Activated naive CD4-positive, alpha-beta T cell treated with anti-CD3 and anti-CD28 coated beads for 36 hours (primary cell): ENCODE results near the gene SLC2A9. TPM values are rescaled to one million over a fixed set of nuclear protein-coding genes. Genes with fewer than 3 reads are reported as not detected.

Experiments
- CTCF ChIA-PET: fragments of 350-600 bp; sonication (Branson Sonifier 250); formaldehyde crosslinking; loops from one replicate; lab custom pipeline; 2021; ENCODE audit warnings: antibody characterized with exemption; lab: Charles Lee
- DNase-seq: peaks from one replicate; pipeline ENCODE4 v3.0.0-alpha.2; 2020
- H3K27ac Mint-ChIP-seq: one replicate; pipeline ENCODE4 v1.8.0; 2021; ENCODE audit warnings: mild to moderate bottlenecking, mixed read lengths
- H3K27me3 Mint-ChIP-seq: one replicate; pipeline ENCODE4 v1.8.0; 2021; ENCODE audit warnings: low read depth, mixed read lengths
- H3K36me3 Mint-ChIP-seq: one replicate; pipeline ENCODE4 v1.8.0; 2021; ENCODE audit warnings: low read depth, mixed read lengths
- H3K4me1 Mint-ChIP-seq: one replicate; pipeline ENCODE4 v1.8.0; 2021; ENCODE audit warnings: low read depth, mixed read lengths
- H3K4me3 Mint-ChIP-seq: one replicate; pipeline ENCODE4 v1.8.0; 2021; ENCODE audit warnings: mild to moderate bottlenecking, moderate library complexity, mixed read lengths
- H3K9me3 Mint-ChIP-seq: one replicate; pipeline ENCODE4 v1.8.0; 2021; ENCODE audit warnings: mixed read lengths
- intact Hi-C: fragments of 100-400 bp; cut with micrococcal nuclease; formaldehyde crosslinking; loops from one replicate; pipeline ENCODE4 v1.15.1; 2023
- total RNA-seq, 2 experiments: library from RNA; stranded (reverse); gene quantifications; one replicate each; pipeline ENCODE4 v1.2.3, GENCODE V29; 2021

The SLC2A9 gene
- total RNA-seq, 2 experiments from 2014 or later: 0.43 to 0.86 TPM

DNA sequence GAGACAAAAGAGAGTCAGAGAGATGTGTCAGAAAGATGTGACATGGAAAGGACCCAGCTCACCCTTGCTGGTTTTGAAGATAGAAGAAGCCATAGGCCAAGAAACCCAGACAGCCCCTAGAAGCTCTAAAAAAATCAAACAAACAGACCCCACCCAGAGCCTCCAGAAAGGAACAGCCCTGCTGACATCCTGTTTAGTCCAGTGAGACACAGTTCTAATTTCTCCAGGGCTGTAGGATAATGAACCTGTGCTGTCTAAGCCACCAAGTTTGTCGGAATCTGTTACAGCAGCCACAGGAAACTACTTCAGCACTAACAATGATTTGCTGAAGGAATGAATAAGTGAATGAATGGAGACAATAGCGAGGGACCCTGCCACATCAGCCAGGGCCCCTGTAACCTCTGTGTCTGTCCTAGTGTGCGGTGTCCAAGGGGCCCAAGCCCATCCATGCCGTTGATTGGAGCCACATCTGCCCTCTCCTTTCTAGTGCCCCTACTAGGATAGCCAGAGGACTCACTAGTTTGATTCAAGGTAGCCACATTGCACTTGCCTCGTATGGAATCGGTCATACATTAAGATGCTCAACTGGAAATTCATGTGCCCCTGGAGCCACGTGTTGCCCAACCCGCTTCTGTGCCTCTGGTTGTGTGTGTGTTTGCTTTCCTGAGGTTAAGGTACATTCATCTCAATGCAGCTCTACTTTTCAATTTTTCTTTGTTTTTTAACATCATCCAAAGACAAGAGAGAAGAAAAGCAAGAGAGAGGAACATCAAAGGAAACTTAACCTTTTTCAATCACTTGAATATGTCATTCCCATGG, 32.5 kb upstream of the SLC2A9 start:
- no peak for DNase-seq
- Mint-ChIP-seq H3K9me3 (no peaks in the 10 kb centered on the region), H3K36me3 (peaks cover 4% of the 10 kb centered on the region), H3K4me1 (no peaks in the 10 kb centered on the region), H3K4me3 (no peak overlapping the region), H3K27ac (no peak overlapping the region), H3K27me3 (no peaks in the 10 kb centered on the region)
- intact Hi-C loops: no loop called here
- CTCF ChIA-PET: interaction anchor here (0.6 kb wide), 2 partner anchors 228 to 559 kb away, joined by 3 to 5 read pairs; no protein-coding TSS in a partner anchor

DNA sequence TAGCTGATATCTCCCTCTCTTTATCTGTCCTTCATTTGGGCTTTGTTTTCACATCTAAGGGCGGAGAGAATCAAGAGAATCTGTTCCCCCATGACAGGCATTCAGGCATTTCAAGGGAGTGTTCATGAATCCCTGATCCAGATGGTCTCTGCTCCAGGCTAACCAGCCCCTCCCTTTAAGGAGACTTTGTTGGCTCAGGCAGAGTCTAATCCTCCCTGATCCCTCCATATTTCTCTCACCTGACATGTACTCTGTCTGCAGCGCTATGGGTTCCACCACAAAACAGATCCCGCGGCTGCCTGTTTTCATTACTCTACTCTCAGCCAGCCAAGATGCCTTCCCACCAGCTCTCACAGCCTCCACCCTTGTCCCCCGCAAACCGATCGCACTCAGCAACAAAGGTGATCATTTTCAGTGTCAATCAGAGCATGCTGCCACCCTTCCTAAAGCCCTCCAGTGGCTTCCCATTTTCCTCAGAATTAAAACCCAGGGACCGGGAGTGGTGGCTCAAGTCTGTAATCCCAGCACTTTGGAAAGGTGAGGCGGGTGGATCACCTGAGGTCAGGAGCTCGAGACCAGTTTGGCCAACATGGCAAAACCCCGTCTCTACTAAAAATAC, 30.3 kb upstream of the SLC2A9 start:
- CTCF ChIA-PET: interaction anchor here (0.9 kb wide), 1 partner anchor 348 kb away, joined by 4 read pairs; no protein-coding TSS in a partner anchor
- Mint-ChIP-seq H3K36me3 (no peaks in the 10 kb centered on the region), H3K27ac (no peak overlapping the region), H3K27me3 (no peaks in the 10 kb centered on the region), H3K9me3 (no peaks in the 10 kb centered on the region), H3K4me1 (no peaks in the 10 kb centered on the region), H3K4me3 (no peak overlapping the region)
- DNase-seq: no peak
- intact Hi-C loops: no loop called here

DNA sequence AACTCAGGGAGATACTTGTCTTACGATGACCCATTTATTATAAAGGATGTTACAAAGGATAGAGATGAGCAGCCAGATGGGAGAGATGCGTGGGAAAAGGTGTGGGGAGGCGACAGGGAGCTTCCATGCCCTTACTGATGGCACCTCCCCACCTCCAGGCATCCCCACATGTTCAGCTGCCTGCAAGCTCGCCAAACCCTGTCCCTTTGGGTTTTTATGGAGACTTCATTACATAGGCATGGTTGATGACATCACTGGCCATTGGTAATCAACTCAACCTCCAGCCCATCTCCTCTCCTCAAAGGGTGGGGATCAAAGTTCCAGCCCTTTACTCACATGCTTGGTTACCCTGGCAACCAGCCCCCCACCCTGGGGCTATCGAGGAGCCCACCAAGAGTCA, 29.4 kb upstream of the SLC2A9 start:
- Mint-ChIP-seq H3K9me3 (no peaks in the 10 kb centered on the region), H3K4me1 (no peaks in the 10 kb centered on the region), H3K27ac (no peak overlapping the region), H3K4me3 (no peak overlapping the region), H3K36me3 (no peaks in the 10 kb centered on the region), H3K27me3 (no peaks in the 10 kb centered on the region)
- intact Hi-C loops: no loop called here
- DNase-seq: no peak
- CTCF ChIA-PET: interaction anchor here (0.9 kb wide), 1 partner anchor 348 kb away, joined by 4 read pairs; no protein-coding TSS in a partner anchor

DNA sequence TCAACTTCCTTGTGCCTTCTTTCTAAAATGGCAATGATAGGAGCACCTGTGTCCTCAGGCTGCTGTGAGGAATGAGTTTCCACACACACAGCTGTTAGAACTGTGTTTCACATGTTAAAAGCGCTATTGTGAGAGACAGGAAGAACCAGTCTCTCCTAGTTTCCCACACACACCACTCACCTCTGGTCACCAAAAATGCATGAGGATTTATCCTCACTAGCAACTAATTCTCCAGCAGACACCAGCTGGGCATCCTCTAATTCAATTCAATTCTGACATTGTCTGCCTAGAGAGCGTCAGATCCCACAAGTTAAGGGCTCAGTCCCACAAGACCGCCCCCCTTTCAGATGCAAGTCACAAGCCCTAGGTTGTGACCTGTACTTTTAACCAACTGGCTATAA, 29.0 kb upstream of the SLC2A9 start:
- no peaks in the 10 kb centered on the region for H3K36me3 Mint-ChIP-seq
- no peaks in the 10 kb centered on the region for H3K9me3 Mint-ChIP-seq
- H3K4me1 Mint-ChIP-seq: no peaks in the 10 kb centered on the region
- H3K27ac Mint-ChIP-seq: no peak overlapping the region
- intact Hi-C loops: no loop called here
- CTCF ChIA-PET: no interaction called here
- H3K27me3 Mint-ChIP-seq: no peaks in the 10 kb centered on the region
- no peak for DNase-seq
- no peak overlapping the region for H3K4me3 Mint-ChIP-seq

DNA sequence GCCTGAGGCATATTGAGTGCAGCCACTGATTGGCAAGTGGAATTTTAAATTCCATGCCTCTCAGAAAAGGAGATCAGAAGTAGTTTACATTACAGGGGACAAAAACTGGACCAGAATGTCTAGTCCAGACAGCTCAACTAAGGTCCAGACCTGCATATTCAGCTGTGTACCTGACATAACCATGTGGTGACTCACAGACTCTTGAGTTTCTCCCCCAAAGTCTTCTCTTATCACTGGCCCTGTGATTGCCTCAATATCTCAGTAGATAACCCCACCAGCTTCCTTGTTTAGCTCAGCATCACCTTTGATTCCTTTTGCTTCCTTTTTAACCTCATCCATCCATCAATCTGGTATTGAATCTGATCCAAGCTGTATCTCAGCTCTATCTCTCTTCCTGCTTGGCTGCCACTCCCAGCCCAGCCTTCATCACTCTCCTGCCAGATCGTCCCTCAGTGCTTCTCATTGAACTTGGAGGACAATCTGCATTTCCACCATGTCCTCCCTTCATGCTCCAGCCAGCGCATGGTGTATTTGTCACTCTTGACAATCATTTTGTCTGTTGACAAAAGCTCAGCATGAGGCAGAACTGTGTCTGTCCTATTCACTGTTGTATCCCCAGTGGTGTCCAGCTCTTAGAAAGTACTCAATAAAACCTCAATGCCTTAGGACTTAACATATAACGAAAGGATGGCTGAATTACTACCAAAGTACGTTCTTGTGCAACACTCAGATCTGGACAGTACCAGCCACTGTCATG, 27.8 kb upstream of the SLC2A9 start:
- no peak overlapping the region for H3K4me3 Mint-ChIP-seq
- H3K36me3 Mint-ChIP-seq: no peaks in the 10 kb centered on the region
- H3K9me3 Mint-ChIP-seq: no peaks in the 10 kb centered on the region
- no peaks in the 10 kb centered on the region for H3K4me1 Mint-ChIP-seq
- intact Hi-C loops: no loop called here
- no peak for DNase-seq
- CTCF ChIA-PET: no interaction called here
- no peaks in the 10 kb centered on the region for H3K27me3 Mint-ChIP-seq
- no peak overlapping the region for H3K27ac Mint-ChIP-seq

DNA sequence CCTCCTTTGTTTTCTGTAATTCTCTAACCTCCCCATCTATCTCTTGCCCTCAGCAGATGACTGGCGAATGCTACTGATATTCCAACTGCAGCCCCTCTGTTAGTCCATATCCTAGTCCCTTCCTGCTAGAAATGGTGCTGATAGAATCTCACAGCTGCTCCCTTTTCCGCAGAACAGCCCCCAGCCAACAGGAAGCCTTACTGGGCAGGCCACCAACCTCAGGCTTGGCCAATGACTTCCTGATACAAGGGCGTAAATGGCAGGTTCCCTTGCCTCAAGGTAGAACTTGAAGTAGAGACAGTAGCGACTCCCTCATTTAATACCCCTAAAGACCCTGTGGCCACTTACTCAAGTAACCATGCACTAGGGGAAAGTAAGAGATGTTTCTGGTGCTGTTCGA, 26.7 kb upstream of the SLC2A9 start:
- CTCF ChIA-PET: no interaction called here
- no peaks in the 10 kb centered on the region for H3K4me1 Mint-ChIP-seq
- peaks cover 2% of the 10 kb centered on the region for H3K36me3 Mint-ChIP-seq
- intact Hi-C loops: no loop called here
- DNase-seq: no peak
- no peaks in the 10 kb centered on the region for H3K27me3 Mint-ChIP-seq
- no peak overlapping the region for H3K4me3 Mint-ChIP-seq
- peaks cover 3% of the 10 kb centered on the region for H3K9me3 Mint-ChIP-seq
- H3K27ac Mint-ChIP-seq: no peak overlapping the region

DNA sequence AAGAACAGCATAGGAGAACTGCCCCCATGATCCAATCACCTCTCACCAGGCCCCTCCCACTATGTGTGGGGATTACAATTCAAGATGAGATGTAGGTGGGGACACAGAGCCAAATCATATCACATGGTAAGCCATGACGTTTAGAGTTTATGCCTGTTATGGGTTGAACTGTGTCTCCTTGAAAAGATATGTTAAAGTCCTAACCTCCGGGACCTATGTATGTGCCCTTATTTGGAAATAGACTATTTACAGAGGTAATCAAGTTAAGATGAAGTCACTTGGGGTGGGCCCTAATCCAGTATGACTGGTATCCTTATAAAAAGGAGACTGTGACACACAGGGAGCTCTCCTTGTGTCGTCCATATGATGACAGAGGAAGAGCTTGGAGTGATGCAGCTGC, 25.2 kb upstream of the SLC2A9 start:
- Mint-ChIP-seq H3K4me3 (no peak overlapping the region), H3K36me3 (peaks cover 11% of the 10 kb centered on the region), H3K4me1 (no peaks in the 10 kb centered on the region), H3K27me3 (no peaks in the 10 kb centered on the region), H3K27ac (no peak overlapping the region), H3K9me3 (peaks cover 10% of the 10 kb centered on the region)
- CTCF ChIA-PET: no interaction called here
- intact Hi-C loops: no loop called here
- DNase-seq: no peak

DNA sequence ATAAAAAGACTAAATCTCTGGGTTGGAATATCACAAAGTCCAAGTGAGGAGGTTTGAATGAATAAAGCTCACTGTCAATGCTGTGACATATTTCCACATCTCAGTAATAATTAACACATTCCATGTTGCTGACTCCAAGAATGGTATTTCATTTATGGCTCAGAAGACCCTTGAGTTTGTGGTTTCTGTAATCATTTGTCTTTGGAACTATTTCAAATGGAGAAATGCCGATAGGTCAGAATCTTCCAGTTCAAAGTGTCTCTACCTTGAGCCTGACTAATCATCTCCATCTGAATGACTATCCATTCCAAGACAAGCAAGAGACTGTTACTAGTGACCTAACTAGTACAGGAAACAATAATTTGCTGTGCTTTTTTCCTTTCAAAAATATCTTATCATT, 24.2 kb upstream of the SLC2A9 start:
- CTCF ChIA-PET: no interaction called here
- intact Hi-C loops: no loop called here
- Mint-ChIP-seq H3K4me3 (no peak overlapping the region), H3K27me3 (no peaks in the 10 kb centered on the region), H3K27ac (no peak overlapping the region), H3K4me1 (no peaks in the 10 kb centered on the region), H3K36me3 (peaks cover 11% of the 10 kb centered on the region), H3K9me3 (peaks cover 10% of the 10 kb centered on the region)
- no peak for DNase-seq

DNA sequence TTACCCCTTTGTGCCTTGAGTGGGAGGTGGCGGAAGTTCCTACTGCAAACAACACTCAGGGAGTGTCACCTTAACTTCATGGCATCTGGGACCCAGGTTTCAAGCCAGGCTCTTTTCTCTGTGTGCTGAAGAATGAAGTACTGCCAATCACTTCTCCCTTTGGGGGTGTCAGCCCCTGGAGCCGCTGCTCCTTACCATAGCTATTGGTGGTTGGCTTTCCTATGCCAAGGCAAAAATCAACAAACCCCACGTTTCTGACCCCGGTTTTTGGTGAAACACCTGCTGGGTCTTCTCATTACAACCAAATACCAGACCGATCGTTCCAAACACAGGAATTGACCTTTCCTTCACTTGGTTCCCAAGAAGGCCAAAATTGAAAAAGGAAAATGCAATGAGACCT, 19.7 kb upstream of the SLC2A9 start:
- H3K27me3 Mint-ChIP-seq: no peaks in the 10 kb centered on the region
- no peak for DNase-seq
- intact Hi-C loops: no loop called here
- no peak overlapping the region for H3K27ac Mint-ChIP-seq
- CTCF ChIA-PET: interaction anchor here (0.9 kb wide), 1 partner anchor 22 kb away, joined by 3 read pairs; no protein-coding TSS in a partner anchor
- no peaks in the 10 kb centered on the region for H3K4me1 Mint-ChIP-seq
- peaks cover 10% of the 10 kb centered on the region for H3K9me3 Mint-ChIP-seq
- peaks cover 11% of the 10 kb centered on the region for H3K36me3 Mint-ChIP-seq
- no peak overlapping the region for H3K4me3 Mint-ChIP-seq

DNA sequence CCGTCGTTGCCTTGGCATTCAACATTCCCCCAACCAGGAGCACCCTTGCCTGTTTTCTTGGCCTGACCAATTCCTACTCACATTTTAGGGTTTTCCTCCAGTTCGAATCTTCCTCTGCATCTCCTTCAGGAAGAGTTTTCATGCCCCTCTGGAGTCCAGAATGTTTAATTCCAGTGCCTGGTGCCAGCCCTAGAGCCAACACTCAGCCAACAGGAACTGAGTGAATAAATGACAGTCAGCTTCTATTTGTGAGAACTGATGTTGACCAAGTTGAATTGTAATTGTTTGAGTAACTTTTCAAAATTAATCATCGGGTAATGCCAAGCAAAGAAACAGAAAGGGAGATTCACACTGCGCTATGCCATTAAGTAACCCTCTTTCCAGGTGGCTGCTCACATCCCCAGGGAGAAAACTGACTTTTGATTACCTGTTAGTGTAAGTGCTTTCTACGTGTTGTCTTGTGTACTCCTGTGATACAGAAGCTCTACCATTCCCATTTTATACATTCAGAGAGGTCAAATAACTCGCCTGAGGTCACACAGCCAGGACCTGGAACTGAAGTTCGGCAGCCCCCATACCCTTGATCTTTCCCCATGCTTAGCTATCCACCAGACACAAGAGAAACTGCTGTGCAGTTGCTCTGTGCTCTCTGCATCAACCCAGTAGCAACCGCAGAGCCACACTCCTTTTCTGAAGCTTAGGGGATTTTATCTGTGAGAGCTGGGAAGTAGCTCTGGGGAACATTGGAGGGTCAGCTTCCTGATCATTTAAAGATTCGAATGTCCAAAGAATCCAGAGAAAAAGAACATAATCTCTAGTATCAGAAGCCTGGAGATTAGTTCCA, 19.0 kb upstream of the SLC2A9 start:
- peaks cover 11% of the 10 kb centered on the region for H3K36me3 Mint-ChIP-seq
- no peak for DNase-seq
- H3K4me1 Mint-ChIP-seq: no peaks in the 10 kb centered on the region
- no peaks in the 10 kb centered on the region for H3K27me3 Mint-ChIP-seq
- CTCF ChIA-PET: interaction anchor here (0.9 kb wide), 1 partner anchor 21 kb away, joined by 3 read pairs; no protein-coding TSS in a partner anchor
- no peak overlapping the region for H3K4me3 Mint-ChIP-seq
- H3K9me3 Mint-ChIP-seq: peaks cover 10% of the 10 kb centered on the region
- intact Hi-C loops: no loop called here
- H3K27ac Mint-ChIP-seq: no peak overlapping the region

DNA sequence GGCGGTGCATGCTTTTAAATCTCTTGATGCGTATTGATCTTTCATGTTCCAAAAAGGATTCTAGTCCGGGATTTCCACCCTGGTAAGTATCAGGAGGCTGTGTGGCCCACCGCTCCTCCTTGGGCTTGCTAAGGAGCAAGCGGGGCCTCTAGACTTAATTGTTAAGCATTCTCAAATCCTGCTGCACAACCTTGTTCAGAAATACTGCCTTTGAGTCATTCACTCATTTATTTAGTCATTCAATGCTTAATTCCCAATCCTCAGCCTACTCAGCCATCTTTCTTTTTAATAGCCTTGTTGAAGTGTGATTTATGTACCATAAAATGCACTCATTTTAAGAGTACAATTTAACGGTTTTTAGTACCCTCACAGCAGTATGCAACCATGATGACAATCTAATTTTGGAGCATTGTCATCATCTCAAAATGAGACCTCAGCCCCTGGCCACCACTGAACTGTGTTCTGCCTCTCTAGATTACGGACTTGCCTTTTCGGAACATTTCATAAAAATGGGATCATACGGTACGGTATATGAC, 15.6 kb upstream of the SLC2A9 start:
- no peak overlapping the region for H3K4me3 Mint-ChIP-seq
- DNase-seq: no peak
- CTCF ChIA-PET: no interaction called here
- peaks cover 5% of the 10 kb centered on the region for H3K4me1 Mint-ChIP-seq
- no peaks in the 10 kb centered on the region for H3K36me3 Mint-ChIP-seq
- H3K9me3 Mint-ChIP-seq: no peaks in the 10 kb centered on the region
- intact Hi-C loops: no loop called here
- H3K27ac Mint-ChIP-seq: no peak overlapping the region
- H3K27me3 Mint-ChIP-seq: peaks cover 10% of the 10 kb centered on the region
